WTC11 (cell line): ENCODE measurements around the gene GALNT2. TPM values are rescaled to one million over a fixed set of nuclear protein-coding genes. Genes with fewer than 3 reads are reported as not detected.

Source experiments
- ATAC-seq: fragments of 200-7000 bp; cut with Tn5 transposase; 2 replicates; pipeline ENCODE4 v1.10.0; 2021; ENCODE audit warnings: mild to moderate bottlenecking, moderate library complexity
- CTCF ChIA-PET: fragments of 300-600 bp; sonication (Branson Sonifier 250); formaldehyde crosslinking; loops from one replicate; lab custom pipeline; 2021; ENCODE audit warnings: antibody characterized with exemption; lab: Charles Lee
- POLR2A ChIA-PET: fragments of 350-600 bp; sonication (Branson Sonifier 250); formaldehyde crosslinking; loops from one replicate; lab custom pipeline; 2021; ENCODE audit warnings: antibody characterized with exemption; lab: Charles Lee
- DNase-seq: peaks from one replicate; pipeline ENCODE4 v3.0.0; 2021; ENCODE audit warnings: low spot score
- H3K27ac Mint-ChIP-seq: 2 replicates; pipeline ENCODE4 v1.8.0; 2021; ENCODE audit warnings: mixed read lengths
- H3K27me3 Mint-ChIP-seq: 2 replicates; pipeline ENCODE4 v1.8.0; 2021; ENCODE audit warnings: low read depth, mild to moderate bottlenecking, moderate library complexity, mixed read lengths
- H3K36me3 Mint-ChIP-seq: 2 replicates; pipeline ENCODE4 v1.8.0; 2021; ENCODE audit warnings: mixed read lengths
- H3K4me1 Mint-ChIP-seq: 2 replicates; pipeline ENCODE4 v1.8.0; 2022; ENCODE audit warnings: mixed read lengths
- H3K4me3 Mint-ChIP-seq: 2 replicates; pipeline ENCODE4 v1.8.0; 2021; ENCODE audit warnings: mild to moderate bottlenecking, moderate library complexity, mixed read lengths
- H3K9me3 Mint-ChIP-seq: 2 replicates; pipeline ENCODE4 v1.8.0; 2021; ENCODE audit warnings: mixed read lengths
- AR ChIP-seq: fragments of 250-450 bp; sonication (Bioruptor Pico); IDR thresholded peaks from 2 replicates; pipeline ENCODE4 v1.9.0; 2021; ENCODE audit warnings: mild to moderate bottlenecking
- ATF3 ChIP-seq: sonication (generic); formaldehyde crosslinking; conservative IDR thresholded peaks from 2 replicates; pipeline ENCODE4 v1.8.1; 2022; ENCODE audit warnings: mild to moderate bottlenecking, missing genetic modification reagents
- CBFB ChIP-seq: sonication (generic); formaldehyde crosslinking; IDR thresholded peaks from 2 replicates; pipeline ENCODE4 v1.8.1; 2022; ENCODE audit warnings: mild to moderate bottlenecking, low read depth, missing genetic modification reagents
- E2F1 ChIP-seq: sonication (generic); formaldehyde crosslinking; IDR thresholded peaks from 2 replicates; pipeline ENCODE4 v1.8.0; 2022; ENCODE audit warnings: mild to moderate bottlenecking, missing genetic modification reagents
- FOXK1 ChIP-seq: sonication (generic); formaldehyde crosslinking; IDR thresholded peaks from 2 replicates; pipeline ENCODE4 v1.8.0; 2022; ENCODE audit warnings: mild to moderate bottlenecking, moderate library complexity, missing genetic modification reagents
- GRHL2 ChIP-seq: fragments of 250-450 bp; sonication (Bioruptor Pico); IDR thresholded peaks from 2 replicates; pipeline ENCODE4 v1.8.0; 2022; ENCODE audit warnings: mild to moderate bottlenecking, moderate library complexity; ENCODE audit not compliant: insufficient replicate concordance, severe bottlenecking
- IRF2 ChIP-seq: sonication (generic); formaldehyde crosslinking; IDR thresholded peaks from 2 replicates; pipeline ENCODE4 v1.8.0; 2022; ENCODE audit warnings: low read depth, missing genetic modification reagents, borderline replicate concordance
- MYBL2 ChIP-seq: sonication (generic); formaldehyde crosslinking; IDR thresholded peaks from 2 replicates; pipeline ENCODE4 v1.8.1; 2023; ENCODE audit warnings: mild to moderate bottlenecking, moderate library complexity, missing genetic modification reagents
- NFE2L1 ChIP-seq: sonication (generic); formaldehyde crosslinking; IDR thresholded peaks from 2 replicates; pipeline ENCODE4 v1.8.1; 2023; ENCODE audit warnings: missing genetic modification reagents
- NR1H2 ChIP-seq: sonication (generic); formaldehyde crosslinking; IDR thresholded peaks from 2 replicates; pipeline ENCODE4 v1.9.0; 2021; ENCODE audit warnings: mild to moderate bottlenecking, moderate library complexity, missing genetic modification reagents
- OVOL2 ChIP-seq: fragments of 250-450 bp; sonication (Bioruptor Pico); IDR thresholded peaks from 2 replicates; pipeline ENCODE4 v1.9.0; 2021; ENCODE audit warnings: mild to moderate bottlenecking, borderline replicate concordance
- PREB ChIP-seq: sonication (generic); formaldehyde crosslinking; IDR thresholded peaks from 2 replicates; pipeline ENCODE4 v1.8.1; 2022; ENCODE audit warnings: mild to moderate bottlenecking, missing genetic modification reagents, moderate library complexity, borderline replicate concordance
- TP53 ChIP-seq: sonication (generic); formaldehyde crosslinking; IDR thresholded peaks from 2 replicates; pipeline ENCODE4 v1.8.1; 2023; ENCODE audit warnings: mild to moderate bottlenecking, missing genetic modification reagents
- USF2 ChIP-seq: sonication (generic); formaldehyde crosslinking; IDR thresholded peaks from 2 replicates; pipeline ENCODE4 v1.8.1; 2023; ENCODE audit warnings: mild to moderate bottlenecking, missing genetic modification reagents, moderate library complexity
- ZMAT4 ChIP-seq: fragments of 250-450 bp; sonication (Bioruptor Pico); IDR thresholded peaks from 2 replicates; pipeline ENCODE4 v1.9.0; 2021; ENCODE audit warnings: mild to moderate bottlenecking
- ZNF121 ChIP-seq: sonication (generic); formaldehyde crosslinking; IDR thresholded peaks from 2 replicates; pipeline ENCODE4 v1.8.0; 2023; ENCODE audit warnings: missing genetic modification reagents
- ZNF232 ChIP-seq: sonication (generic); formaldehyde crosslinking; IDR thresholded peaks from 2 replicates; pipeline ENCODE4 v1.8.0; 2022; ENCODE audit warnings: mild to moderate bottlenecking, missing genetic modification reagents
- total RNA-seq: library from RNA; stranded (reverse); gene quantifications from 3 replicates; pipeline ENCODE4 v1.2.3, GENCODE V29; 2021
- TF ChIP-seq, protein P1 (sequence below): sonication (generic); formaldehyde crosslinking; IDR thresholded peaks from 2 replicates; pipeline ENCODE4 v1.8.1; 2022; ENCODE audit warnings: low read depth, missing genetic modification reagents, borderline replicate concordance
- TF ChIP-seq, protein P2 (sequence below): sonication (generic); formaldehyde crosslinking; IDR thresholded peaks from 2 replicates; pipeline ENCODE4 v1.8.1; 2023; ENCODE audit warnings: mild to moderate bottlenecking, missing genetic modification reagents, moderate library complexity
- TF ChIP-seq, protein P3 (sequence below): sonication (generic); formaldehyde crosslinking; IDR thresholded peaks from 2 replicates; pipeline ENCODE4 v1.8.1; 2023; ENCODE audit warnings: mild to moderate bottlenecking, moderate library complexity, missing genetic modification reagents
- TF ChIP-seq, protein P4 (sequence below): sonication (generic); formaldehyde crosslinking; IDR thresholded peaks from 2 replicates; pipeline ENCODE4 v1.8.0; 2023; ENCODE audit warnings: missing genetic modification reagents

GALNT2 gene
- total RNA-seq, 1 experiment from 2014 or later, result 74.8 TPM

DNA sequence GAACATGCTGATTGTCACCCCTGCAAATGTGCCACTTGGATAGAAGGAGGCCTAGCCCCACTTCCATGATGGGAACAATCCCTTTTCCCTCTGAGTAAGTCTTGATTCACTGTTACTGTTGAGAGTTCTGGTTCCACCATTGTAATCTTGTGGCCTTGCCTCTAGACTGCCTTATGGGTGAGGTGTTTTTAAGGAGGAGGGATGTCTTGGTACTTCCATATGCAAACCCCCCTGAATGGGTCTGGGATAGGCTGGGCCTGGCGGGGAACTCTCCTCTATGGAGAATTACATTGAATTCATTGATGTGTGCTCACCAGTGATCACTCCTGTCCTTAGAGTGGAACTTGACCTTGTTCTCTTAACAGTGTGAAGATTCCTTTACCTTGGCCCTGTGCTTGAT lies 5.8 kb downstream of the GALNT2 start (continued):
- no peak for TF ChIP-seq ZMAT4 (CRISPR knock-in tag)
- TF ChIP-seq, protein P1, sequence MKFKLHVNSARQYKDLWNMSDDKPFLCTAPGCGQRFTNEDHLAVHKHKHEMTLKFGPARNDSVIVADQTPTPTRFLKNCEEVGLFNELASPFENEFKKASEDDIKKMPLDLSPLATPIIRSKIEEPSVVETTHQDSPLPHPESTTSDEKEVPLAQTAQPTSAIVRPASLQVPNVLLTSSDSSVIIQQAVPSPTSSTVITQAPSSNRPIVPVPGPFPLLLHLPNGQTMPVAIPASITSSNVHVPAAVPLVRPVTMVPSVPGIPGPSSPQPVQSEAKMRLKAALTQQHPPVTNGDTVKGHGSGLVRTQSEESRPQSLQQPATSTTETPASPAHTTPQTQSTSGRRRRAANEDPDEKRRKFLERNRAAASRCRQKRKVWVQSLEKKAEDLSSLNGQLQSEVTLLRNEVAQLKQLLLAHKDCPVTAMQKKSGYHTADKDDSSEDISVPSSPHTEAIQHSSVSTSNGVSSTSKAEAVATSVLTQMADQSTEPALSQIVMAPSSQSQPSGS (CRISPR knock-in tag), result no peak

- POLR2A ChIA-PET, result no interaction called here
- Mint-ChIP-seq H3K27me3 (peaks cover 9% of the 10 kb centered on the region), H3K36me3 (no peaks in the 10 kb centered on the region; the same call in 1 of the 2 replicates), H3K9me3 (no peaks in the 10 kb centered on the region), H3K4me1 (peaks cover 66% of the 10 kb centered on the region), H3K27ac (peak overlapping the region; percentile 22; the same call in 1 of the 2 replicates), H3K4me3 (no peak overlapping the region)
- TF ChIP-seq OVOL2 (CRISPR knock-in tag) (no peak), NR1H2 (CRISPR knock-in tag) (no peak)
- ATAC-seq (no peak), DNase-seq (no peak)
- CTCF ChIA-PET, result no interaction called here
Observed at GRCh38 chr1:230073371-230074035, 6.5 kb downstream of the GALNT2 start.

GRCh38 chr1:230074270-230074669 lies 7.2 kb downstream of the GALNT2 start:
- Mint-ChIP-seq H3K9me3 (no peaks in the 10 kb centered on the region), H3K4me1 (peaks cover 60% of the 10 kb centered on the region), H3K27ac (no peak overlapping the region), H3K4me3 (no peak overlapping the region), H3K36me3 (no peaks in the 10 kb centered on the region; the same call in 1 of the 2 replicates), H3K27me3 (peaks cover 1% of the 10 kb centered on the region; the same call in 1 of the 2 replicates)
- TF ChIP-seq ATF3 (CRISPR knock-in tag), result no peak
- TF ChIP-seq CBFB (CRISPR knock-in tag), result no peak
- TF ChIP-seq USF2 (CRISPR knock-in tag), result no peak
- TF ChIP-seq, protein P2, sequence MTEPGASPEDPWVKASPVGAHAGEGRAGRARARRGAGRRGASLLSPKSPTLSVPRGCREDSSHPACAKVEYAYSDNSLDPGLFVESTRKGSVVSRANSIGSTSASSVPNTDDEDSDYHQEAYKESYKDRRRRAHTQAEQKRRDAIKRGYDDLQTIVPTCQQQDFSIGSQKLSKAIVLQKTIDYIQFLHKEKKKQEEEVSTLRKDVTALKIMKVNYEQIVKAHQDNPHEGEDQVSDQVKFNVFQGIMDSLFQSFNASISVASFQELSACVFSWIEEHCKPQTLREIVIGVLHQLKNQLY (CRISPR knock-in tag), result no peak
- TF ChIP-seq PREB (CRISPR knock-in tag), result no peak
- no peak for TF ChIP-seq NFE2L1
- TF ChIP-seq, protein P3, sequence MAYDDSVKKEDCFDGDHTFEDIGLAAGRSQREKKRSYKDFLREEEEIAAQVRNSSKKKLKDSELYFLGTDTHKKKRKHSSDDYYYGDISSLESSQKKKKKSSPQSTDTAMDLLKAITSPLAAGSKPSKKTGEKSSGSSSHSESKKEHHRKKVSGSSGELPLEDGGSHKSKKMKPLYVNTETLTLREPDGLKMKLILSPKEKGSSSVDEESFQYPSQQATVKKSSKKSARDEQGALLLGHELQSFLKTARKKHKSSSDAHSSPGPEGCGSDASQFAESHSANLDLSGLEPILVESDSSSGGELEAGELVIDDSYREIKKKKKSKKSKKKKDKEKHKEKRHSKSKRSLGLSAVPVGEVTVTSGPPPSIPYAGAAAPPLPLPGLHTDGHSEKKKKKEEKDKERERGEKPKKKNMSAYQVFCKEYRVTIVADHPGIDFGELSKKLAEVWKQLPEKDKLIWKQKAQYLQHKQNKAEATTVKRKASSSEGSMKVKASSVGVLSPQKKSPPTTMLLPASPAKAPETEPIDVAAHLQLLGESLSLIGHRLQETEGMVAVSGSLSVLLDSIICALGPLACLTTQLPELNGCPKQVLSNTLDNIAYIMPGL (CRISPR knock-in tag), result no peak
- TF ChIP-seq E2F1, result no peak
- no peak for TF ChIP-seq ZNF121 (CRISPR knock-in tag)
- TF ChIP-seq GRHL2 (CRISPR knock-in tag), result no peak
- TF ChIP-seq, protein P4, sequence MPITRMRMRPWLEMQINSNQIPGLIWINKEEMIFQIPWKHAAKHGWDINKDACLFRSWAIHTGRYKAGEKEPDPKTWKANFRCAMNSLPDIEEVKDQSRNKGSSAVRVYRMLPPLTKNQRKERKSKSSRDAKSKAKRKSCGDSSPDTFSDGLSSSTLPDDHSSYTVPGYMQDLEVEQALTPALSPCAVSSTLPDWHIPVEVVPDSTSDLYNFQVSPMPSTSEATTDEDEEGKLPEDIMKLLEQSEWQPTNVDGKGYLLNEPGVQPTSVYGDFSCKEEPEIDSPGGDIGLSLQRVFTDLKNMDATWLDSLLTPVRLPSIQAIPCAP, result no peak
- no peak for TF ChIP-seq ZNF232 (CRISPR knock-in tag)
- no peak for TF ChIP-seq TP53
- no peak for TF ChIP-seq FOXK1 (CRISPR knock-in tag)
- TF ChIP-seq IRF2, result no peak
- TF ChIP-seq AR (CRISPR knock-in tag), result no peak
- no peak for TF ChIP-seq NR1H2 (CRISPR knock-in tag)
- TF ChIP-seq MYBL2 (CRISPR knock-in tag), result no peak
- no peak for DNase-seq
- ChIA-PET POLR2A (no interaction called here), CTCF (no interaction called here)
- ATAC-seq, result no peak
